ENCODE measurements around the gene SDHA.
"Not testable (repeated sequence)": the region's sequence is repeated elsewhere in the genome, so short reads cannot be mapped to it uniquely, and the experiment has no call there.

DNA sequence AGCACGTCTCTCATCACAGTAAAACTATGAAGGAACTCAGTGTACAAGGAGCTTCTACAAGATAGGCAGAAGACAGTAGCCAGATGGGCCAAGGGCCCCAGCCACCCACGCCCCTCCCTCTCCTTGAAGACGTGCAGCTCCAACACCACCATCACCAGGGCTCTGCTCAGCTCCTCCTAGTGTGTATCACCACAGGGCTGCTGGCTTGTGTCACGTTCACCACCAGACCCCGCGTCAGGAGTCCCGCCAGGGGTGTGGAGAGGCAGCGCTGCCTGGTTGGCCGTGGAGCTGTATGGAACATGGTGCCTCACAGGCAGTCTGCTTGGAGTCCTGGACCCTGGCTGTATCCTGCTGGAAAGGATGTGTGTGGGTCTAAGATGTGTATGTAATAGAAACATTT is 32.3 kb downstream of the SDHA start:
- TF ChIP-seq CTCF (IDR thresholded peaks at IDR 0.05); POLR2A (IDR thresholded peaks at IDR 0.05; ENCODE audit: low read depth): not testable (repeated sequence)

All from esophagus muscularis mucosa (tissue), 3 donors.